Pancreas (tissue), 10 donors: Measurements from ENCODE around the gene PRR15. TPM values are rescaled to one million over a fixed set of nuclear protein-coding genes. Genes with fewer than 3 reads are reported as not detected.

Experiments
- ATAC-seq, 4 donors: fragments of 200-7000 bp; cut with Tn5 transposase; one replicate each; pipeline versions ENCODE4 v1.8.0 to v1.9.1; 2020; ENCODE audit warnings: mild to moderate bottlenecking in 4 of 4, moderate library complexity in 4 of 4
- DNase-seq, 6 donors: peaks; one replicate each; pipeline ENCODE4 v3.0.0-alpha.2; 2020
- FAIRE-seq: peaks from 2 replicates; lab custom pipeline; 2012; peaks lifted over from hg19 to GRCh38; lab: Jason Lieb, UNC
- H3K27ac ChIP-seq, 4 donors: fragments of 200-600 bp; sonication (generic); 1 replicate in 3 of 4; 2 replicates in 1 of 4; pipeline versions ENCODE4 v1.5.0 to v1.8.0; 2020
- H3K27me3 ChIP-seq, 4 donors: fragments of 200-600 bp; one replicate each; pipeline ENCODE4 v1.8.0; 2021
- H3K36me3 ChIP-seq, 3 donors: fragments of 200-600 bp; sonication (generic) in 1 of 3; one replicate each; pipeline versions ENCODE4 v1.5.0 to v1.8.0; 2020 to 2021
- H3K4me1 ChIP-seq, 3 donors: fragments of 200-600 bp; one replicate each; pipeline ENCODE4 v1.8.0; 2021
- H3K4me3 ChIP-seq, 4 donors: fragments of 200-600 bp; sonication (generic) in 2 of 4; one replicate each; pipeline versions ENCODE4 v1.5.0 to v1.8.0; 2020 to 2021
- H3K9me3 ChIP-seq, 4 donors: fragments of 200-600 bp; one replicate each; pipeline ENCODE4 v1.8.0; 2021
- WGBS, 2 donors: extraction: QIAGEN DNeasy Blood & Tissue Kit; methylation state at CpG; one replicate each; pipeline ENCODE4 v1.1.7; 2013; 5-methylcytosine and 5-hydroxymethylcytosine counted together
- intact Hi-C, 3 donors: fragments of 100-400 bp; cut with DNase I; formaldehyde crosslinking; loops; one replicate each; pipeline versions ENCODE4 v1.11.1 to v1.14.2; 2022
- polyA plus RNA-seq, 2 donors: library from polyadenylated mRNA; stranded (reverse); fragments of 200-250 nt; gene quantifications; one replicate each; pipeline ENCODE4 v1.2.3, GENCODE V29; 2013
- total RNA-seq, 6 donors: library from RNA; stranded (reverse); fragmentation: NEBNext Ultra II Directional in 4 of 6; extraction: Animal tissue kit (Norgen Biotek cat#: 25700) in 4 of 6; gene quantifications; one replicate each; pipeline versions ENCODE4 v1.2.1 to v1.2.4, GENCODE V29; 2021 to 2023
- TF ChIP-seq, protein P1 (sequence below), 4 donors: fragments of 200-600 bp; sonication (generic) in 3 of 4; IDR thresholded peaks; one replicate each; pipeline versions ENCODE4 v1.5.0 to v1.8.0; 2021; ENCODE audit warnings: antibody characterized with exemption in 4 of 4
- donor health status: healthy with polysubstance abuse.
- donor health status: DM: no; HTN: no; CAD: no; lungs with moderate emphysema.
- donor health status: DM: no; HTN: no; CAD: no.
- donor health status: control.
- donor health status: control.
- donor health status: Bipolar disorder and iron deficiency.
- donor health status: DM: yes; HTN: yes; CAD: no.
- donor health status: DM: no; HTN: no; CAD: no.
- donor health status: DM: no; HTN: no; CAD: no.
- donor health status: DM: yes; HTN: yes; CAD: no.

The PRR15 gene
- total and polyA plus RNA-seq, 8 donors = 1.1 to 4.6 (median 1.7) TPM

DNA sequence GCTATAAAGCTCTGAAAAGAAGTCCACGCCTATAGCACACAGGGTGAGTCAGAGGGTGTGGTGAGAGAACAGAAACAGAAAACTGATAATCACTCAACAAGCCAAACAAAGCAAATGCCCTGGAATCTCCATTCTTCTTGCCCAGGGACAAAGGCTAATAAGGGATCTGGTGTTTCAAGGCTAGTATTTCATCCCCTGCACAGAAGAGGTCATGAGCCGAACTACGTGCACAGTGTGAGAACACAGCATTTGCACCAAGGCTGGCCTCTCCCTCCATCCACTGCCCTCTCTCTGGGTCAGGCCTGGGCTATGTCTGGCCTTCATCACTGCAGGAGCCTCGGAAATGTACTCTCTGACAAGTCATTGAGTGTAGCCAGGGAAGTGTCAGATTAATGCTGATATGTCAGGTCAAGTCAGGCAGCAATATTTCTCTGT, 42.7 kb downstream of the PRR15 start:
- FAIRE-seq (no peak), DNase-seq (no peak), ATAC-seq (peak in 3 of 4 donors; percentile 26 to 39 (median 32))
- Histone ChIP-seq H3K27me3 (no peaks in the 10 kb centered on the region), H3K36me3 (no peaks in the 10 kb centered on the region), H3K4me3 (no peak overlapping the region), H3K27ac (no peak overlapping the region), H3K4me1 (peaks cover 0 to 4% (median 0%) of the 10 kb centered on the region in 3 donors), H3K9me3 (no peaks in the 10 kb centered on the region)
- intact Hi-C loops = no loop called here
- 75 to 79% methylated on average over 4 of the region's 4 CpGs for WGBS, 2 donors
- TF ChIP-seq, protein P1, sequence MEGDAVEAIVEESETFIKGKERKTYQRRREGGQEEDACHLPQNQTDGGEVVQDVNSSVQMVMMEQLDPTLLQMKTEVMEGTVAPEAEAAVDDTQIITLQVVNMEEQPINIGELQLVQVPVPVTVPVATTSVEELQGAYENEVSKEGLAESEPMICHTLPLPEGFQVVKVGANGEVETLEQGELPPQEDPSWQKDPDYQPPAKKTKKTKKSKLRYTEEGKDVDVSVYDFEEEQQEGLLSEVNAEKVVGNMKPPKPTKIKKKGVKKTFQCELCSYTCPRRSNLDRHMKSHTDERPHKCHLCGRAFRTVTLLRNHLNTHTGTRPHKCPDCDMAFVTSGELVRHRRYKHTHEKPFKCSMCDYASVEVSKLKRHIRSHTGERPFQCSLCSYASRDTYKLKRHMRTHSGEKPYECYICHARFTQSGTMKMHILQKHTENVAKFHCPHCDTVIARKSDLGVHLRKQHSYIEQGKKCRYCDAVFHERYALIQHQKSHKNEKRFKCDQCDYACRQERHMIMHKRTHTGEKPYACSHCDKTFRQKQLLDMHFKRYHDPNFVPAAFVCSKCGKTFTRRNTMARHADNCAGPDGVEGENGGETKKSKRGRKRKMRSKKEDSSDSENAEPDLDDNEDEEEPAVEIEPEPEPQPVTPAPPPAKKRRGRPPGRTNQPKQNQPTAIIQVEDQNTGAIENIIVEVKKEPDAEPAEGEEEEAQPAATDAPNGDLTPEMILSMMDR (IDR thresholded peaks at IDR 0.05) = no peak

DNA sequence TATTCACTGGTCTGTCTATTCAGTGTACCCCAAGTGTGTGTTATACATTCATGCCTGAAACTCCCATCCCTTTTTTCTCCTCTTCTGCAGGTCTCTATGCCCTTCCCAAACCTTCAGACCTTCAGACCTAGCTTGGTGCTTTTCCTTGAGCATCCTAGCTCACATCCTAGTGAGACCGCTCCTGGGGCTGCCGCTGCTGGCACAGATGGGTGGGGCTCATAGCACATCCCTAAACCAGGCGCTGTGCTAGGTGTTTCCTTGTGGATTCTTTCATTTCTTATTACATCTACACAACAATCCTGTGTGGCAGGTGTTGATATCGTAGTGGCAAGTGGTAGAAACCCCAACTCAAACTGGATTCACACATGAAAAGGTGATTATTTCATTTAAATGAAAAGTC, 43.2 kb downstream of the PRR15 start:
- ATAC-seq = no peak
- 95 to 96% methylated on average over 4 of the region's 4 CpGs for WGBS, 2 donors
- DNase-seq = no peak
- Histone ChIP-seq H3K27ac (no peak overlapping the region), H3K27me3 (no peaks in the 10 kb centered on the region), H3K9me3 (no peaks in the 10 kb centered on the region), H3K4me3 (no peak overlapping the region), H3K36me3 (no peaks in the 10 kb centered on the region), H3K4me1 (peaks cover 0 to 4% (median 0%) of the 10 kb centered on the region in 3 donors)
- FAIRE-seq = no peak
- TF ChIP-seq, protein P1 (IDR thresholded peaks at IDR 0.05) = no peak
- intact Hi-C loops = no loop called here

DNA sequence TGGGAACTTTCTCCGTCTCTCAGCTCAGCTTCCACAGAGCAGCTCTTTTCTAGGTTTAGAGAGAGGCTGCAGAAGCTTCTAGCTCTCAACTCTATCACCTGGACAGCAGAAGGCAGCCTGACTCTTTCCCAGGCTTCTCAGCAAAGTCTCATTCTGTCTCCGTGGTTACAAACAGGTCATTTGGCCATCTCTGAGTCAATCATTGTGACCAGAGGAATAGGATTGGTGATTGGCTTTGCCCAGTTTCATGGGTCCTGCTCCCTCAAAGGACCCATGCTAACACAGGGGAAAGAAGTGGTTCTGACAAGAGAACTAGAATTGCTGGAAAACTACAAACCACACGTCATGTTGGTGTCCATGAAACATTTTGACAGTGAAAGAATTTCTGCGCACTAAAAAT, 43.6 kb downstream of the PRR15 start:
- intact Hi-C loops = no loop called here
- no peak overlapping the region for H3K27ac ChIP-seq

DNA sequence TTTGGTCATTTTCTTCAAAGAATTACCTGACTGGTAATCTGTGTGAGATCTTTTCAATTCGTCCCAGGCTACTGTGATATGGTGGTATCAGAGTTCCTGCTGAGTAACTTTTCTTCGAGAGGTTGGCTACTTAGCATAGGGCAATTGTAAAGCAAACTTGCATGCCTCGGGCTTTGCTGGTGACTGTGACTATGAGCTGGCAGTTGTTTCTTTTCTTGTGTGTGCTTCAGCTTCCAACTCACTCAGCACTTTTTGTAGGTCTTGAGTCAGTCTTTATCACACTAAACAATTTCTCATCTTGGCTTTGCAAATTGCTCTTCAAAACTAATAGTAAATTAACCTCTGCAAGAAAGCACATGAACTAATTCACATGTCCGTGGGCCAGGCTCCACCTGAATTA, 44.3 kb downstream of the PRR15 start:
- TF ChIP-seq, protein P1 (IDR thresholded peaks at IDR 0.05) = no peak
- 82 to 90% methylated on average over 4 of the region's 4 CpGs for WGBS, 2 donors
- H3K4me3 ChIP-seq = no peak overlapping the region
- intact Hi-C loops = no loop called here
- no peak overlapping the region for H3K27ac ChIP-seq
- DNase-seq = no peak
- ATAC-seq = no peak
- H3K27me3 ChIP-seq = no peaks in the 10 kb centered on the region
- no peak for FAIRE-seq
- H3K36me3 ChIP-seq = no peaks in the 10 kb centered on the region
- H3K4me1 ChIP-seq = peaks cover 0 to 4% (median 0%) of the 10 kb centered on the region in 3 donors
- H3K9me3 ChIP-seq = no peaks in the 10 kb centered on the region

More for the DNA sequence above, 43.6 kb downstream of the PRR15 start:
- 82 to 84% methylated on average over 4 of the region's 4 CpGs for WGBS, 2 donors
- Histone ChIP-seq H3K9me3 (no peaks in the 10 kb centered on the region), H3K4me1 (peaks cover 0 to 4% (median 0%) of the 10 kb centered on the region in 3 donors), H3K27me3 (no peaks in the 10 kb centered on the region), H3K36me3 (no peaks in the 10 kb centered on the region), H3K4me3 (no peak overlapping the region)
- no peak for FAIRE-seq
- DNase-seq = no peak
- no peak for ATAC-seq
- TF ChIP-seq, protein P1 (IDR thresholded peaks at IDR 0.05) = no peak

DNA sequence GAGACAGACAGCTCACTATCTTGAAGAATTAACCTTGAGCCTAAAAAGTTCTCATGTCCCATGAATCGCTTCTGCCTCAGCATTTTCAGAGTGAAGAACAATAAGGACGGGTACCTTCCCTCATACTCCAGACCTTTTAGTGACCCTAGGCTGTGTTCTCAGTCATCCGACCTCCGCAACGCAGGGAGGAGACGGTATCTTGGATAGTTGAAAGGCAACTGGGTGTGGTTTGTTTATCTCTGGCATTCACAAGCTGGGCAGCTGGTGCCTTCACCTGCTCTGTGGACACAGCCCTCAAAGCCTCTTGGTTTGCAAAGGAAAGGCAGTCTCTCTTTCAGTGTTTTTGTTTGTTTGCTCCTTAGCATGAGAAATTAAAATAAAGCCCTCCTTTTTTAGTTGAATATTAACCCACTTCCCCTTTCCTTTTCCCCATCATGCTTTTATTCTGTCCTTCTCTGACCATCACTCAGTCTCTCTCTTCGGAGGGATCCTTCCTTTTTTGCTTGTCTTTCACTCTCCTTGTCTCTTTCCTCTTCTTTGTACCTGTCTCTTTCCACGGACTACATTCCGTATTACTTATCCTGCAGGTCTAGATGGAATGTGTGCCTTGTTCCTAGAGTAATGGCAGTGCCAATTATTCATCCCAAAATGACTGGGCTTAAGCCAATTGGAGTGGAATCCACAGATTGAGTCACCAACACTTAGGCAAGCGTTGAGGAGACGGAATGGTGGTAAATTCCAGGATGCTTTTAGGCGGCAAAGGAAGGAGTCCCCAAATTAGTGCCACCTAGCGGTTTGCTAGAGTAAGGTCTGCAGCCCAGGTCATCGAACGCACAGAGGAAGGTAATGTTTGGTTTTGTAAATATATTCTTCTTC, 45.8 kb downstream of the PRR15 start:
- Histone ChIP-seq H3K4me3 (peak overlapping the region in 1 of 4 donors; percentile 8), H3K9me3 (no peaks in the 10 kb centered on the region), H3K27me3 (no peaks in the 10 kb centered on the region), H3K27ac (no peak overlapping the region), H3K36me3 (no peaks in the 10 kb centered on the region), H3K4me1 (peaks cover 0 to 4% (median 0%) of the 10 kb centered on the region in 3 donors)
- ATAC-seq = peak; percentile 80 to 85 (median 80)
- FAIRE-seq = no peak
- TF ChIP-seq, protein P1 (IDR thresholded peaks at IDR 0.05) = peak in 3 of 4 donors; percentile 51 to 53 (median 51)
- WGBS, 2 donors = 25 to 26% methylated on average over 15 of the region's 15 CpGs
- intact Hi-C loops = no loop called here
- peak in 3 of 6 donors; percentile 22 to 59 (median 33) for DNase-seq
